Spleen (tissue), 7 donors: ENCODE data around the gene ALPK3.

Experiments
- CTCF ChIP-seq, 11 experiments: fragments of 200-600 bp in 7 of 11; fragments of 450-650 bp in 4 of 11; sonication (generic) in 4 of 11; IDR thresholded peaks in 8 of 11; conservative IDR thresholded peaks in 3 of 11; 1 replicate in 7 of 11; 2 replicates in 4 of 11; pipeline versions ENCODE4 v1.4.0 to v1.8.0; 2016 to 2021; ENCODE audit warnings: antibody characterized with exemption in 11 of 11, inconsistent platforms in 4 of 11, mild to moderate bottlenecking in 1 of 11
- POLR2A ChIP-seq, 3 donors: fragments of 450-650 bp; IDR thresholded peaks; one replicate each; pipeline ENCODE4 v1.5.1; 2017; ENCODE audit warnings: antibody characterized with exemption in 3 of 3, mild to moderate bottlenecking in 1 of 3
- POLR2AphosphoS5 ChIP-seq, 3 donors: sonication (generic); formaldehyde crosslinking; IDR thresholded peaks; one replicate each; pipeline ENCODE4 v1.5.1; 2017; ENCODE audit warnings: antibody characterized with exemption in 3 of 3
- donor health status: DM: no; HTN: no; CAD: no; lungs with moderate emphysema.
- donor health status: DM: no; HTN: no; CAD: no.
- donor health status: DM: no; HTN: no; CAD: no.

DNA sequence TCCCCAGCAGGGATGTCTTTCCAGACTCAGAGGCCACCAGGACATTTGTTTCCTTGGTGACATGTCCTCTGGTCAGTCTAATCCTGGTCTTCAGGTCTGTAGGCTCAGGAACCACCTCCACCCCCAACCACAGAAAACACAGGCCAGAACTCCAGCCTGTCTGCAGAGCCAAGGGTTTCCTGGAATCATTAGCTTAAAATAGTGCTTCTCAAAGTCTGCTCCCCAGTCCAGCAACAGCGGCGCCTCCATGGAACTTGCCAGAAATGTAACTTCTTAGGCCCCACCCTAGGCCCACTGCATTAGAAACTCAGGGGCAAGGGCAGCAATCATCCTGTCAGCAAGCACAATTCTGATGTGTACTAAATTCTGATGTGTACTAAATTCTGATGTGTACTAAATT lies 87.3 kb downstream of the ALPK3 start:
- TF ChIP-seq POLR2AphosphoS5 (IDR thresholded peaks at IDR 0.05) (no peak), CTCF (IDR thresholded peaks at IDR 0.05 in 8 of 11, conservative IDR thresholded peaks at IDR 0.05 in 3 of 11) (no peak), POLR2A (IDR thresholded peaks at IDR 0.05) (no peak)
